ENCODE measurements around the gene MYBPC1. TPM values are rescaled to one million over a fixed set of nuclear protein-coding genes. Genes with fewer than 3 reads are reported as not detected.
"Not testable (repeated sequence)": the region's sequence is repeated elsewhere in the genome, so short reads cannot be mapped to it uniquely, and the experiment has no call there.

Gene MYBPC1
- total RNA-seq, 1 donor from 2014 or later = 0.55 TPM

DNA sequence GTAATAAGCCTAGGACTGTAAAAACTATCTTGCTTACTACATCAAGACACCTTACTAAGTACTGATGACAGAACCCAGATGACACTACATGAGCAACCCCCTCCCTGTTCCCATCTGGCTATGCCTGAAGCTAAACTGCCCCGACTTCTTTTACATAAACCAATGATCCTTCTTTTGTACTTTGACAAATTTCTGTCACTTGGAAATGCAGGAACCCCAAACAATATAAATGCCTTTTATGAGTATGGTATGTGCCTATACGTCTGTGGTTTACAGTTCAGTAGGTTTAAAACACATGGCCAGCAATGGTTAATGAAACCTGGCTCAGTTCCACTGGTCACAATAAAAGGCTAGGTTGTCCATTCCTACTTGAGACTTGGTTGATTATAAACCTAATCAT, 138.4 kb downstream of the MYBPC1 start:
- no peak for DNase-seq (ENCODE audit: low spot score)

GRCh38 chr12:101734482-101734881, 139.7 kb downstream of the MYBPC1 start:
- not testable (repeated sequence) for DNase-seq (ENCODE audit: low spot score)

Other genes with a start within 250 kb of the MYBPC1 start
- gene ARL1, start 187.2 kb upstream of the MYBPC1 start, total RNA-seq = 91.3 TPM
- not detected for gene SPIC, start 119.6 kb upstream of the MYBPC1 start, total RNA-seq
- 88.7 TPM for gene CHPT1, start 102.7 kb downstream of the MYBPC1 start, total RNA-seq
- 0.32 TPM for gene SYCP3, start 144.5 kb downstream of the MYBPC1 start, total RNA-seq
- 42.0 TPM for gene GNPTAB, start 236.0 kb downstream of the MYBPC1 start, total RNA-seq